ENCODE data around the gene BHLHE23. TPM values are rescaled to one million over a fixed set of nuclear protein-coding genes. Genes with fewer than 3 reads are reported as not detected.

The BHLHE23 gene
- total and polyA plus RNA-seq, 2 donors (not counting 1 experiment from before 2014, with no cell fraction given) = not detected

- no peak overlapping the region for H3K27ac ChIP-seq (ENCODE audit: insufficient read depth, low read length)
- H3K4me2 ChIP-seq (ENCODE audit: extremely low read depth, insufficient read depth, low read length) = no peak overlapping the region
- no peak overlapping the region for H2AFZ ChIP-seq (ENCODE audit: low read length)
- no peaks in the 10 kb centered on the region for H3K9me3 ChIP-seq (ENCODE audit: control insufficient read depth, insufficient read depth, low read depth, low read length)
- DNase-seq (ENCODE audit: low read depth in 2 of 2) = no peak
- H3K4me3 ChIP-seq (replicated peaks in 1 of 4; ENCODE audit: control extremely low read depth in 1 of 4, insufficient read depth in 1 of 4, low read depth in 3 of 4, low read length in 4 of 4) = no peak overlapping the region
- H3K36me3 ChIP-seq (ENCODE audit: control insufficient read depth, insufficient read depth, low read length) = no peaks in the 10 kb centered on the region
- no peaks in the 10 kb centered on the region for H4K20me1 ChIP-seq (ENCODE audit: control insufficient read depth, extremely low read depth, insufficient read depth, low read length)
- no peak for TF ChIP-seq EZH2 (IDR thresholded peaks at IDR 0.05; ENCODE audit: low read length, missing control alignments)
- TF ChIP-seq, protein P1, sequence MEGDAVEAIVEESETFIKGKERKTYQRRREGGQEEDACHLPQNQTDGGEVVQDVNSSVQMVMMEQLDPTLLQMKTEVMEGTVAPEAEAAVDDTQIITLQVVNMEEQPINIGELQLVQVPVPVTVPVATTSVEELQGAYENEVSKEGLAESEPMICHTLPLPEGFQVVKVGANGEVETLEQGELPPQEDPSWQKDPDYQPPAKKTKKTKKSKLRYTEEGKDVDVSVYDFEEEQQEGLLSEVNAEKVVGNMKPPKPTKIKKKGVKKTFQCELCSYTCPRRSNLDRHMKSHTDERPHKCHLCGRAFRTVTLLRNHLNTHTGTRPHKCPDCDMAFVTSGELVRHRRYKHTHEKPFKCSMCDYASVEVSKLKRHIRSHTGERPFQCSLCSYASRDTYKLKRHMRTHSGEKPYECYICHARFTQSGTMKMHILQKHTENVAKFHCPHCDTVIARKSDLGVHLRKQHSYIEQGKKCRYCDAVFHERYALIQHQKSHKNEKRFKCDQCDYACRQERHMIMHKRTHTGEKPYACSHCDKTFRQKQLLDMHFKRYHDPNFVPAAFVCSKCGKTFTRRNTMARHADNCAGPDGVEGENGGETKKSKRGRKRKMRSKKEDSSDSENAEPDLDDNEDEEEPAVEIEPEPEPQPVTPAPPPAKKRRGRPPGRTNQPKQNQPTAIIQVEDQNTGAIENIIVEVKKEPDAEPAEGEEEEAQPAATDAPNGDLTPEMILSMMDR (conservative IDR thresholded peaks at IDR 0.05 in 1 of 2, IDR thresholded peaks at IDR 0.05 in 1 of 2; ENCODE audit: low read depth in 1 of 2, low read length in 2 of 2) = no peak
- no peak overlapping the region for H3K9ac ChIP-seq (ENCODE audit: insufficient read depth, low read length)
- H3K79me2 ChIP-seq (ENCODE audit: control insufficient read depth, insufficient read depth, low read length) = no peaks in the 10 kb centered on the region
- peaks cover 50% of the 10 kb centered on the region for H3K27me3 ChIP-seq (ENCODE audit: control insufficient read depth, insufficient read depth, low read length)
- H3K4me1 ChIP-seq (ENCODE audit: control insufficient read depth, extremely low read depth, insufficient read depth, low read length) = no peaks in the 10 kb centered on the region
Observed at GRCh38 chr20:63000958-63001357, 5.8 kb downstream of the BHLHE23 start.

DNA sequence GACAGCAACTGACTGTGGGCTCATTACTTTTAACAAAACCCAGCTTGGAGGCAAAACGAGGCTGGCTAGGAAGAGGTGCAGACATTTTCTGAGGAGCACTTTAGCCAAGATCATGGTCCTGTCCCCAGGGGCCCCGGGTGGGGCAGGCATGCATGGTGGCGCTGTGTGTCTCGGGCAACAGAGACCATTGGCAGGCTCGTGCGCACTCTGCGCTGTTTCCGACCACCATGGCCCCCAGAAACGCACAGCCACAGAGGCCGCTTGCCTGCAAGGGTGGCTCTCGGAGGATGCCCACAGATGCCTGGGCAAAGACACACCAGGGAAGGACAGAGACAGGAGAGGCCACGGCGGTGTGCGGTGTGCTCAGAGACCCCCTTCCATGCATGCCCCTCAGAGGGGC, 6.7 kb downstream of the BHLHE23 start:
- TF ChIP-seq, protein P1 (conservative IDR thresholded peaks at IDR 0.05 in 1 of 2, IDR thresholded peaks at IDR 0.05 in 1 of 2; ENCODE audit: low read depth in 1 of 2, low read length in 2 of 2) = no peak
- no peak for TF ChIP-seq EZH2 (IDR thresholded peaks at IDR 0.05; ENCODE audit: low read length, missing control alignments)
- Histone ChIP-seq H2AFZ (ENCODE audit: low read length) (no peak overlapping the region), H3K36me3 (ENCODE audit: control insufficient read depth, insufficient read depth, low read length) (no peaks in the 10 kb centered on the region), H3K27ac (ENCODE audit: insufficient read depth, low read length) (no peak overlapping the region), H3K9me3 (ENCODE audit: control insufficient read depth, insufficient read depth, low read depth, low read length) (no peaks in the 10 kb centered on the region), H3K4me2 (ENCODE audit: extremely low read depth, insufficient read depth, low read length) (no peak overlapping the region), H3K4me1 (ENCODE audit: control insufficient read depth, extremely low read depth, insufficient read depth, low read length) (no peaks in the 10 kb centered on the region), H3K27me3 (ENCODE audit: control insufficient read depth, insufficient read depth, low read length) (peaks cover 44% of the 10 kb centered on the region), H3K79me2 (ENCODE audit: control insufficient read depth, insufficient read depth, low read length) (no peaks in the 10 kb centered on the region), H3K9ac (ENCODE audit: insufficient read depth, low read length) (no peak overlapping the region), H3K4me3 (replicated peaks in 1 of 4; ENCODE audit: control extremely low read depth in 1 of 4, insufficient read depth in 1 of 4, low read depth in 3 of 4, low read length in 4 of 4) (no peak overlapping the region), H4K20me1 (ENCODE audit: control insufficient read depth, extremely low read depth, insufficient read depth, low read length) (no peaks in the 10 kb centered on the region)
- no peak for DNase-seq (ENCODE audit: low read depth in 2 of 2)

GRCh38 chr20:62999580-62999979, 7.2 kb downstream of the BHLHE23 start:
- DNase-seq (ENCODE audit: low read depth in 2 of 2) = no peak
- H3K9ac ChIP-seq (ENCODE audit: insufficient read depth, low read length) = no peak overlapping the region
- H3K27me3 ChIP-seq (ENCODE audit: control insufficient read depth, insufficient read depth, low read length) = peaks cover 40% of the 10 kb centered on the region

More at GRCh38 chr20:62999580-62999979, 7.2 kb downstream of the BHLHE23 start:
- Histone ChIP-seq H3K4me1 (ENCODE audit: control insufficient read depth, extremely low read depth, insufficient read depth, low read length) (no peaks in the 10 kb centered on the region), H4K20me1 (ENCODE audit: control insufficient read depth, extremely low read depth, insufficient read depth, low read length) (no peaks in the 10 kb centered on the region), H3K79me2 (ENCODE audit: control insufficient read depth, insufficient read depth, low read length) (no peaks in the 10 kb centered on the region), H3K36me3 (ENCODE audit: control insufficient read depth, insufficient read depth, low read length) (no peaks in the 10 kb centered on the region), H3K9me3 (ENCODE audit: control insufficient read depth, insufficient read depth, low read depth, low read length) (no peaks in the 10 kb centered on the region), H3K4me2 (ENCODE audit: extremely low read depth, insufficient read depth, low read length) (no peak overlapping the region), H3K4me3 (replicated peaks in 1 of 4; ENCODE audit: control extremely low read depth in 1 of 4, insufficient read depth in 1 of 4, low read depth in 3 of 4, low read length in 4 of 4) (no peak overlapping the region), H3K27ac (ENCODE audit: insufficient read depth, low read length) (no peak overlapping the region), H2AFZ (ENCODE audit: low read length) (no peak overlapping the region)
- TF ChIP-seq, protein P1 (conservative IDR thresholded peaks at IDR 0.05 in 1 of 2, IDR thresholded peaks at IDR 0.05 in 1 of 2; ENCODE audit: low read depth in 1 of 2, low read length in 2 of 2) = no peak
- no peak for TF ChIP-seq EZH2 (IDR thresholded peaks at IDR 0.05; ENCODE audit: low read length, missing control alignments)
